Measurements from ENCODE around the gene EFNA5. TPM values are rescaled to one million over a fixed set of nuclear protein-coding genes. Genes with fewer than 3 reads are reported as not detected.

Gene EFNA5
- polyA plus RNA-seq, 4 donors, result 26.1 to 30.3 (median 27.6) TPM

DNA sequence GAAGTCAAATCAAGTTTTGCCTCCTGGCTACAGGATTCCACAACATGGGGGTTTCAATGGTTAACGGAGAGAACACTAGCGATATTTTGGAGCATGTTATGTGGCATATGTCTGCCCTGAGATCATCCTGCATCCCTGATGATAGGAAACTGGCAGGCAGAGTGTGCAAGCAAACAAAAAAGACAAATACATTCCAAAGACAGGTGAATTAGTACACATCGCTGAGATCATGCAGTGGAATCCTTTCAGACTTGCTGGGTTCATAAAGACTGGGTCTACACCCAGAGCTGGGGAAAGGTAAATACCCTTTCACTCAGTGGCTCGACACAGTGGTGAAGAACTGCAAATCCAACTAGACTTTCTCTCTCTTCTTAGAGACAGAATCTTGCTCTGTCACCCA is 286.5 kb downstream of the EFNA5 start:
- no peak for DNase-seq (ENCODE audit: low read depth in 4 of 4, low spot score in 3 of 4)

- DNase-seq (ENCODE audit: low read depth in 4 of 4, low spot score in 3 of 4), result no peak
Observed at GRCh38 chr5:107383414-107383813, 287.3 kb downstream of the EFNA5 start.

- no peak for DNase-seq (ENCODE audit: low read depth in 4 of 4, low spot score in 3 of 4)
Observed at GRCh38 chr5:107381189-107381856, 289.4 kb downstream of the EFNA5 start.

GRCh38 chr5:107380654-107381053 is 290.1 kb downstream of the EFNA5 start:
- DNase-seq (ENCODE audit: low read depth in 4 of 4, low spot score in 3 of 4), result no peak

GRCh38 chr5:107378218-107378899 is 292.4 kb downstream of the EFNA5 start:
- no peak for DNase-seq (ENCODE audit: low read depth in 4 of 4, low spot score in 3 of 4)

DNA sequence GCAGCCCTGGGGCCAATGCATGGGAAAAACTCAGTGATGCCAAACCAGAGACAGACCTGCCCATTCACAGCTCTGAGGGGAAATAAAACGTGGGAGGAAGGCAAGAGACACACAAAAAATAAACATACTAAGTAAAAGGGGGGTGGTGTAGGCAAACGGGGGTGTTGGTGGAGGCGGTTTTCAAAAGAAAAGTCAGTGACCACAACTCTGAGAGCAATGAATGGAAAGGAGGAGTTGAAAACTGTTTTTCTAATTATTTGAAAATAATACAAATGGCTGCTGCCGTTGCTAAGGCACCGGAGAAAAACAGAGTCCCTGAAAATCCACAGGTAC is 293.5 kb downstream of the EFNA5 start:
- DNase-seq (ENCODE audit: low read depth in 4 of 4, low spot score in 3 of 4), result no peak

DNA sequence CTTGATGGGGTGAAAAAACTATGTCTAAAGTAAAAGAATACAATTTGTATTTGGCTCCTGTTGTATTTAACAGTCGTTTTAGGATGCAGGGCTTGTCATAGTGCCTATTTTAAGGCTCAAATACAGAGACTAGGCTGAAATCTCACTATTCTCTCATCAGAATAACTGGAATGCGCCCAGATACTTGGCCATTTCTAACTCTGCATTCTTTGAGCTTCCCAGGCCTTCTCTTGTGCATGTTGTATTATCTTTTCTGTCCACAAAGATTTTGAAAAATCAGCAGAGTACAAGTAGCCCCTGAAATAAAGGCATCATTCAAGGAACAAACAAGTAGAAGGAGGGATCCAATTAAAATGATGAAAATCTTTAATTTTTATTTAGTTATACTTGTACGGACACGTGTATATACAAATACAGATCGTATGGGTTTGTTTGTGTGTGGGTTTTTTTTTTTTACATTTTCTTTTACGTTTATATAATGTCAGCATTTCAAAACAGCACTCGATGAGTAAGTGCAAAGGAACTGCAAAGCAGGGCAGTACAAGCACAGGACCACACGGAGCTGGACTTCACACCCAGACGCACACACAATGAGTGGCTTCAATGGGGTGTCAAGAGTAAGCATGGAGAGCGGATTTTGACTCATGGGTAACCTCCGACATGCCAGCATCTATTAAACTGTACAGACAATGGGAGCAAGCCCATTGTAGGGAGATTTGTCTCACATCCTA is 294.0 kb downstream of the EFNA5 start:
- DNase-seq (ENCODE audit: low read depth in 4 of 4, low spot score in 3 of 4), result no peak

DNA sequence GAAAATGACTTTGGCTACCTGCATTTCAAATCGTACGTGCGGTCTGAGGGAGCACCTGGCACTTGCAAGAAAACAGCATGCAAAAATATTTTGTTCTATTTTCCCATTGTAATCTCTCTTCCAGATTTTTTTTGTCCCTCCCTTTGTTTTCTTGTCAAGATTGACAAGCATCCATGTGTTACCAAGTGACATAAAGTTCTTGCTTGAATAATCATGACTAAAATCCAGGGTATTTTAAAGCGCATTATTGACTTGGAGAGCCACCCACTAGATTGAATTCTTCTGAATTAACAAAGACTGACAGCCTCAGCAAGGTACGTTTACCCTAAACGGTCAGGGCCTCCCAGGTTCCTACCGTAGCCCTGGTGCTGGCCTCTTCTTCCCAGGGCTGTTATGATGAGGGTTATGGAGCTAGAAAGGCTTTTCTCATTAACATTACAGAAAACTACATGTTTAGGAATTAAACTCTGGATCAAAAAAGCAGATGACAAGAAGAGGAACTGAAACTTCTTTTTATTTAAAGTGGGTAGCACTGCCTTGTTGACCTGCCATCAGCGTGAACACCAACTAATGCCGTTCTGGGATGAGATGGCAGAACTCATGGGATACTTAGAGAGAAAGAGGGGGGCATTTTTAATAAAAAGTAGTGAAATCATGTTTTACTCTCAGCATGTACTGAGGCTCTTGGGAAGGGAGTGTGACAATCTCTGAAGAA is 297.0 kb downstream of the EFNA5 start:
- DNase-seq (ENCODE audit: low read depth in 4 of 4, low spot score in 3 of 4), result no peak

DNA sequence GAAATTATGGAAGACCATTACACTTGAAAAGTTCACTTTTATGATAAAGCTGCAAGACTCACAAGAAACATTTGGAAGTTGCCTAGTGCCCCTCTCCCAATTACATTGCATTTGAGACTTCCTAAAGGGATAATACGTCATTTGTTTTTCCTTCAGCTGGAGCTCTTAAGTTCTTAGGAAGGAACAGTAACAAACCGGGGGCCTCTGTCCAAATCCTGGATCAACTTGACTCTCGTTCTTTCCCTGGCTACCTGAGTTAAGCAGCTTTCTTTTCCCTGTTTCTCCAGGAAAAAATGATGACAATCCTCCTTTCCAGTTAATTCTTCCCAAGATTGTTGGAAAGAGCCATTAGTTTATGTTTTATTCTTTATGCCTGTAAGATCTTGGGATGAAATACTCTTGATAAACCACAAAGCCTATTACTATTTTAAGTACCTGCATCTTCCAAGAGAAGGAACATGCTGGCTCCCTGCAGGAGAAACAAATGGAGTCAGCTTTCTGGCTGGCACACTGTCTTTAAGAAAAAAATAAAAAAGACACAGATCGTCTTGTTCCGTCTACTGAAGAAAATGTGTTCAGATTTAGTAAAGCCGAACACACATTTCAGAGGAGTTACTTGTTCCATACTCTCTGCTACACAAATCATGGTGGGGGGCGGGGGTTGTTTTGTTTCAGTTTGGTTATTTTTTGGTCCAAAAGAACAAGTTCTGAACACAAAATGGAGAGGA is 297.9 kb downstream of the EFNA5 start:
- no peak for DNase-seq (ENCODE audit: low read depth in 4 of 4, low spot score in 3 of 4)

GRCh38 chr5:107370396-107370968 is 300.3 kb downstream of the EFNA5 start:
- no peak for DNase-seq (ENCODE audit: low read depth in 4 of 4, low spot score in 3 of 4)

- DNase-seq (ENCODE audit: low read depth in 4 of 4, low spot score in 3 of 4), result no peak
Observed at GRCh38 chr5:107369622-107370021, 301.1 kb downstream of the EFNA5 start.

DNA sequence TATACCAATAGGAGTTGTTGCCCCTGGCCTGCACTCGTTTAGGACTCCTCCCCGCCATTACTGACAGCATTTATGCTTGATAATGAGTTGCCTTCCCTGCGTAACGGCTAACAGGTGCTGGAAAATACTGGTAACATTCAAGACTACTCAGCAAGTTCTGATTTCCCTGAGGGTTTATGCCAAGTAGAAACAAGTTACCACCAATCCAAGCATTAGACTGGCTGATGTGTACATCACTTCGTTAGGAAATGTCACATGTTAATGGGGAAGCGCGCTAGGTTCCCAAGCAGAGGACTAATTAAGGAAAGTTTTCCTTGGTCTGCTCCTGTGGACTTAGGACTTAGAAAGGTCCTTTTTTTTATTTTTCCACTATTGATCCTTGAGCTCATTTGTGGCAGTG is 302.1 kb downstream of the EFNA5 start:
- no peak for DNase-seq (ENCODE audit: low read depth in 4 of 4, low spot score in 3 of 4)

GRCh38 chr5:107367939-107368338 is 302.8 kb downstream of the EFNA5 start:
- DNase-seq (ENCODE audit: low read depth in 4 of 4, low spot score in 3 of 4), result no peak

- DNase-seq (ENCODE audit: low read depth in 4 of 4, low spot score in 3 of 4), result no peak
Observed at GRCh38 chr5:107367480-107367879, 303.3 kb downstream of the EFNA5 start.

GRCh38 chr5:107365320-107366109 is 305.2 kb downstream of the EFNA5 start:
- DNase-seq (ENCODE audit: low read depth in 4 of 4, low spot score in 3 of 4), result no peak

DNA sequence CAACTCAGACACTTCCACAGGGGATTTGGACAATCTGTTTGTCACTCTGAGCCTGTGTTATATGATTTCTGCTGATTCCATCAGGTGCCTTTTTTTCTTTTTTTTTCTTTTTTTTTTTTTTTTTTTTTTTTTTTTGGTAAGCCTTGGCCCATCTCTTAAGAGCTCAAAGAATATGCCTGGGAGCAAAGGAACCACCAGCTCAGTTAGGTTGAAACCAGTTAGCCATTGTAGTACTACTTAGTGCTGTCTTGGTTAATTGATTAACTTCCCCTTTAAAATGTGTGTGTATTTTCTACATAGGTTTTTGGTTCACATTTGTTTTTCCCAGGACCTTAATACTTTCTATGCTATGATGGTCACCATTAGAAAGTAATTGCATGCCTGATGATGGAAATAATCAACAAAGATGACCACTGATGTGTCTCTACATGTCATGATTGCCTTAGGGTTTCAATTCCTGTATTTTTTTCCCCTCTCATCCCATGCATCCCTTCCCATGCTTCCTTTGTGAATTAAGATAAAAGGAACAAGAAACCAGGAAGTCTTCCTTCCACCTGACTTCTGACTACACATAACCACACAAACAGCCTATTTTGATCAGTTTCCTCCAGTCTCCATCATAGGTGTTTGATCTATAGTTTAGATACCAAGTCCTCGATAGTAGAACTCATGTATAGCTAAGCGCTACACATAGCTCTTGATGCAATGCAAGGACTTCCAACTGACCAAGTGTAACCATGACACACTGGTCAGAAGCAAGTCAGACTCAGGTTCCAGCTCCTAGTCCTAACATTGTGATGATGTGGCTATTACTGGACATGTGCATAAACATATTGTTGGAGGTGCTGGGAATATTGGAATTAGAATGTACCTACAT is 306.1 kb downstream of the EFNA5 start:
- no peak for DNase-seq (ENCODE audit: low read depth in 4 of 4, low spot score in 3 of 4)

GRCh38 chr5:107363768-107364167 is 307.0 kb downstream of the EFNA5 start:
- no peak for DNase-seq (ENCODE audit: low read depth in 4 of 4, low spot score in 3 of 4)

DNA sequence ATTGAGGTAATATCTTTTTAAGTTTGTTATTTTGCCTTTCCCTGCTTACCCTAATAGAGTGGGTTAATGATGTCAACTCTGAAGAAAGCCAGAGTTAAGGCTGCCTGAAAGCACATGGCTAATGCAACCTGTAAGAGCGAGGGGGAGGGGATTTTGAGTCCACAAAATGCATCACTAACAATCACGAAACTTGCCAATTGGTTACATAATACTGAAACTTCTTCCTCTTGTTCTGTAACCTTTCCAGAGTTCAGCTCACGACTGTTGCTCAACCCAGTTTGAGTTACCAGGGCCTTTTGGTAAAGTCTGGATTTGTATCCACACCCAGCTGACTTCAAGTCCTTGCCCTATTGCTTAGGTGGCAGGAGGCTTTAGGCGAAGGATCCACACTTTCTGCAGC is 308.8 kb downstream of the EFNA5 start:
- DNase-seq (ENCODE audit: low read depth in 4 of 4, low spot score in 3 of 4), result no peak

DNA sequence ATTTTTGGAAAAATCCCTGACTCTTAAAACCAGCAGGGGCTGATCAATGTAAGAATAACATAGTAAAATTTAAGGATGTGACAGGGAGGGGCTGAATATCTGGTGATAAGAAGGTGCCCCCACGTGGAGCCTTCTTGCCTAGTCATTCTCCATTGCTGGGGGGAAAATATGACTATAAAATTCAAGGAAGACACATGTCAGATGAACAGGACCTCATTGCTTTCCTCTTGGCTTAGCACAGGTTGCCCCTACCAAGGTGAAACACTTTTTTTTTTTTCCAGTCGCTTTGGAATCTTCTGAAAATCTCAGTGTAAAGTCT is 310.9 kb downstream of the EFNA5 start:
- no peak for DNase-seq (ENCODE audit: low read depth in 4 of 4, low spot score in 3 of 4)

All from right renal pelvis (tissue), 4 donors.